HUES64 (cell line): Measurements from ENCODE around the gene CACNA2D3.
A peak's percentile ranks its signal among the peaks of the same experiment; 100 is the strongest.
"Not testable (repeated sequence)": the region's sequence is repeated elsewhere in the genome, so short reads cannot be mapped to it uniquely, and the experiment has no call there.

Experiments used
- H3K27ac ChIP-seq: 2 replicates; pipeline ENCODE4 v1.7.0; 2013; ENCODE audit warnings: low read depth, low read length, inconsistent platforms
- H3K27me3 ChIP-seq: 2 replicates; pipeline ENCODE4 v1.6.1; 2013; ENCODE audit warnings: mild to moderate bottlenecking, low read length; ENCODE audit not compliant: insufficient read depth
- H3K36me3 ChIP-seq: 2 replicates; pipeline ENCODE4 v1.6.1; 2013; ENCODE audit warnings: mild to moderate bottlenecking, low read length; ENCODE audit not compliant: insufficient read depth
- H3K4me1 ChIP-seq: 2 replicates; pipeline ENCODE4 v1.6.1; 2013; ENCODE audit warnings: mild to moderate bottlenecking, low read length, moderate library complexity; ENCODE audit not compliant: insufficient read depth
- H3K4me3 ChIP-seq: 2 replicates; pipeline ENCODE4 v1.5.1; 2013; ENCODE audit warnings: mild to moderate bottlenecking, low read length, moderate library complexity
- H3K9ac ChIP-seq: 2 replicates; pipeline ENCODE4 v1.6.1; 2013; ENCODE audit warnings: mild to moderate bottlenecking, low read depth, low read length
- H3K9me3 ChIP-seq: 2 replicates; pipeline ENCODE4 v1.6.1; 2013; ENCODE audit warnings: low read depth, low read length; ENCODE audit not compliant: insufficient read depth
- WGBS: fragments of 150-250, 120-280 bp; methylation state at CpG from one replicate; pipeline ENCODE4 v1.1.7; 2013; ENCODE audit warnings: missing lambda C conversion rate; 5-methylcytosine and 5-hydroxymethylcytosine counted together

CACNA2D3 gene

GRCh38 chr3:54099381-54099780 lies 23.0 kb upstream of the CACNA2D3 start:
- Histone ChIP-seq H3K27me3 (no peaks in the 10 kb centered on the region), H3K27ac (no peak overlapping the region), H3K36me3 (no peaks in the 10 kb centered on the region), H3K9ac (no peak overlapping the region), H3K9me3 (no peaks in the 10 kb centered on the region), H3K4me3 (no peak overlapping the region), H3K4me1 (peaks cover 7% of the 10 kb centered on the region)
- WGBS: 86% methylated on average over 1 of the region's 1 CpG

- Histone ChIP-seq H3K27me3 (no peaks in the 10 kb centered on the region), H3K4me1 (no peaks in the 10 kb centered on the region)
- 74% methylated on average over 11 of the region's 11 CpGs for WGBS
Measured at GRCh38 chr3:54104084-54104483, 18.3 kb upstream of the CACNA2D3 start.

GRCh38 chr3:54116129-54116528 lies 6.2 kb upstream of the CACNA2D3 start:
- not testable (repeated sequence) for H3K27ac ChIP-seq, H3K4me3 ChIP-seq, H3K9ac ChIP-seq, H3K36me3 ChIP-seq, H3K4me1 ChIP-seq
- Histone ChIP-seq H3K27me3 (peaks cover 33% of the 10 kb centered on the region), H3K9me3 (peaks cover 11% of the 10 kb centered on the region)
- 96% methylated on average over 4 of the region's 4 CpGs for WGBS

More at GRCh38 chr3:54104084-54104483, 18.3 kb upstream of the CACNA2D3 start:
- Histone ChIP-seq H3K4me3 (no peak overlapping the region), H3K27ac (no peak overlapping the region), H3K9ac (no peak overlapping the region), H3K36me3 (no peaks in the 10 kb centered on the region), H3K9me3 (0 out of 2 replicates have a peak, but pooled peaks cover 5% of the 10 kb centered on the region)

- H3K9ac ChIP-seq: peak overlapping the region; percentile 9; the same call in 1 of the 2 replicates
- WGBS: 1% methylated on average over 45 of the region's 45 CpGs
- no peak overlapping the region for H3K27ac ChIP-seq
- peaks cover 14% of the 10 kb centered on the region for H3K4me1 ChIP-seq
- H3K36me3 ChIP-seq: no peaks in the 10 kb centered on the region
- H3K4me3 ChIP-seq: peak overlapping the region; percentile 60
- peaks cover 5% of the 10 kb centered on the region; the same call in 1 of the 2 replicates for H3K9me3 ChIP-seq
- peaks cover 77% of the 10 kb centered on the region for H3K27me3 ChIP-seq
Measured at GRCh38 chr3:54120657-54121413, 1.5 kb upstream of the CACNA2D3 start.

- H3K4me1 ChIP-seq: peaks cover 14% of the 10 kb centered on the region
- under 1% methylated on average over 107 of the region's 107 CpGs for WGBS
- H3K9ac ChIP-seq: peak overlapping the region; percentile 9; the same call in 1 of the 2 replicates
- peak overlapping the region; percentile 60 for H3K4me3 ChIP-seq
- no peaks in the 10 kb centered on the region for H3K36me3 ChIP-seq
- H3K27ac ChIP-seq: no peak overlapping the region
- H3K27me3 ChIP-seq: peaks cover 86% of the 10 kb centered on the region
- H3K9me3 ChIP-seq: no peaks in the 10 kb centered on the region
Measured at GRCh38 chr3:54121414-54122323, 683 bp upstream of the CACNA2D3 start.

- peaks cover 14% of the 10 kb centered on the region for H3K4me1 ChIP-seq
- H3K36me3 ChIP-seq: no peaks in the 10 kb centered on the region
- peak overlapping the region; percentile 15; the same call in 1 of the 2 replicates for H3K9ac ChIP-seq
- no peak overlapping the region for H3K27ac ChIP-seq
- WGBS: 3% methylated on average over 31 of the region's 32 CpGs
- peaks cover 87% of the 10 kb centered on the region for H3K27me3 ChIP-seq
- H3K4me3 ChIP-seq: peak overlapping the region; percentile 56
- no peaks in the 10 kb centered on the region for H3K9me3 ChIP-seq
Measured at GRCh38 chr3:54123003-54123775, 837 bp downstream of the CACNA2D3 start.

- no peaks in the 10 kb centered on the region for H3K9me3 ChIP-seq
- WGBS: 18% methylated on average over 10 of the region's 10 CpGs
- no peak overlapping the region for H3K27ac ChIP-seq
- H3K36me3 ChIP-seq: no peaks in the 10 kb centered on the region
- H3K9ac ChIP-seq: no peak overlapping the region
- H3K27me3 ChIP-seq: peaks cover 82% of the 10 kb centered on the region
- H3K4me1 ChIP-seq: peaks cover 14% of the 10 kb centered on the region
- H3K4me3 ChIP-seq: peak overlapping the region; percentile 56
Measured at GRCh38 chr3:54123776-54124196, 1.4 kb downstream of the CACNA2D3 start.

GRCh38 chr3:54125300-54125699 lies 2.9 kb downstream of the CACNA2D3 start:
- peaks cover 14% of the 10 kb centered on the region for H3K4me1 ChIP-seq
- no peak overlapping the region for H3K9ac ChIP-seq
- no peak overlapping the region for H3K4me3 ChIP-seq
- WGBS: 75% methylated on average over 4 of the region's 4 CpGs
- H3K27ac ChIP-seq: no peak overlapping the region
- H3K27me3 ChIP-seq: peaks cover 67% of the 10 kb centered on the region
- H3K36me3 ChIP-seq: no peaks in the 10 kb centered on the region
- no peaks in the 10 kb centered on the region for H3K9me3 ChIP-seq

GRCh38 chr3:54126551-54126950 lies 4.2 kb downstream of the CACNA2D3 start:
- Histone ChIP-seq H3K27ac (no peak overlapping the region), H3K4me3 (no peak overlapping the region), H3K4me1 (peaks cover 14% of the 10 kb centered on the region), H3K9ac (no peak overlapping the region), H3K9me3 (no peaks in the 10 kb centered on the region), H3K27me3 (peaks cover 54% of the 10 kb centered on the region), H3K36me3 (no peaks in the 10 kb centered on the region)
- 79% methylated on average over 7 of the region's 7 CpGs for WGBS

GRCh38 chr3:54127499-54128056 lies 5.2 kb downstream of the CACNA2D3 start:
- 84% methylated on average over 6 of the region's 6 CpGs for WGBS
- H3K9ac ChIP-seq: no peak overlapping the region
- H3K9me3 ChIP-seq: no peaks in the 10 kb centered on the region
- H3K36me3 ChIP-seq: no peaks in the 10 kb centered on the region
- no peak overlapping the region for H3K27ac ChIP-seq
- no peak overlapping the region for H3K4me3 ChIP-seq
- peaks cover 14% of the 10 kb centered on the region for H3K4me1 ChIP-seq
- H3K27me3 ChIP-seq: peaks cover 47% of the 10 kb centered on the region
